Keratinocyte (primary cell): Measurements from ENCODE around the gene HRAS. TPM values are rescaled to one million over a fixed set of nuclear protein-coding genes. Genes with fewer than 3 reads are reported as not detected.
"Not testable (repeated sequence)": the region's sequence is repeated elsewhere in the genome, so short reads cannot be mapped to it uniquely, and the experiment has no call there.

Source experiments
- DNase-seq: peaks from one replicate; pipeline ENCODE4 v3.0.0-alpha.2; 2011; ENCODE audit warnings: low read depth, missing footprints, low spot score
- FAIRE-seq: peaks from 2 replicates; lab custom pipeline; 2011; peaks lifted over from hg19 to GRCh38; lab: Jason Lieb, UNC
- H2AFZ ChIP-seq: 2 replicates; pipeline ENCODE4 v1.6.0; 2012; ENCODE audit warnings: low read length, control low read depth, inconsistent platforms; ENCODE audit not compliant: control insufficient read depth
- H3K27ac ChIP-seq: 2 replicates; pipeline ENCODE4 v1.5.1; 2011; ENCODE audit warnings: low read length; ENCODE audit not compliant: control insufficient read depth, insufficient read depth
- H3K27me3 ChIP-seq: 3 replicates; pipeline ENCODE4 v1.6.0; 2011; ENCODE audit warnings: low read length; ENCODE audit not compliant: control insufficient read depth, insufficient read depth; ENCODE audit errors: extremely low read depth
- H3K36me3 ChIP-seq, 2 experiments: 2 replicates in 1 of 2; 3 replicates in 1 of 2; pipeline ENCODE4 v1.5.1; 2011; ENCODE audit warnings: low read length in 2 of 2, mild to moderate bottlenecking in 1 of 2; ENCODE audit not compliant: control insufficient read depth in 2 of 2, insufficient read depth in 2 of 2; ENCODE audit errors: extremely low read depth in 1 of 2
- H3K4me1 ChIP-seq: 3 replicates; pipeline ENCODE4 v1.5.1; 2011; ENCODE audit warnings: low read length; ENCODE audit not compliant: control insufficient read depth, insufficient read depth; ENCODE audit errors: extremely low read depth
- H3K4me2 ChIP-seq: 3 replicates; pipeline ENCODE4 v1.6.0; 2011; ENCODE audit warnings: low read depth, low read length; ENCODE audit not compliant: control insufficient read depth, insufficient read depth; ENCODE audit errors: extremely low read depth
- H3K4me3 ChIP-seq, 3 experiments: fragments of 200-600 bp in 1 of 3; sonication (generic) in 1 of 3; 2 replicates in 2 of 3; 3 replicates in 1 of 3; pipeline ENCODE4 v1.5.1; 2011 to 2016; ENCODE audit warnings: low read length in 3 of 3, mild to moderate bottlenecking in 3 of 3, control low read depth in 2 of 3, inconsistent platforms in 1 of 3, low read depth in 1 of 3, mixed read lengths in 1 of 3, mixed run types in 1 of 3, moderate library complexity in 1 of 3; ENCODE audit not compliant: control insufficient read depth in 2 of 3, insufficient read depth in 2 of 3; ENCODE audit errors: extremely low read depth in 1 of 3
- H3K79me2 ChIP-seq: 2 replicates; pipeline ENCODE4 v1.6.0; 2012; ENCODE audit warnings: low read length; ENCODE audit not compliant: control insufficient read depth, insufficient read depth
- H3K9ac ChIP-seq: 3 replicates; pipeline ENCODE4 v1.6.0; 2011; ENCODE audit warnings: low read length; ENCODE audit not compliant: control insufficient read depth, insufficient read depth; ENCODE audit errors: extremely low read depth
- H3K9me1 ChIP-seq: 3 replicates; pipeline ENCODE4 v1.6.0; 2011; ENCODE audit warnings: low read length; ENCODE audit not compliant: control insufficient read depth, insufficient read depth; ENCODE audit errors: extremely low read depth
- H3K9me3 ChIP-seq: 2 replicates; pipeline ENCODE4 v1.5.1; 2012; ENCODE audit warnings: low read depth, low read length; ENCODE audit not compliant: control insufficient read depth
- H4K20me1 ChIP-seq: 3 replicates; pipeline ENCODE4 v1.6.0; 2011; ENCODE audit warnings: low read length; ENCODE audit not compliant: control insufficient read depth, insufficient read depth; ENCODE audit errors: extremely low read depth
- EZH2 ChIP-seq: IDR thresholded peaks from one replicate; pipeline ENCODE4 v1.6.1; 2012; ENCODE audit warnings: inconsistent platforms, mild to moderate bottlenecking, low read length, moderate library complexity
- dilution Hi-C: fragments of 300-500 bp; cut with MboI; formaldehyde crosslinking; loops from one replicate; pipeline ENCODE4 v1.7.0; 2020; ENCODE audit warnings: low sequenced_read_pairs; ENCODE audit not compliant: extremely low pct_ligation_motif_present
- polyA plus RNA-seq, 5 experiments: library from polyadenylated mRNA; depleted of rRNA in 3 of 5; stranded (reverse) in 3 of 5; stranded (forward) in 1 of 5; unstranded in 1 of 5; fragments of >200 nt; gene quantifications; 1 replicate in 1 of 5; 2 replicates in 3 of 5; 3 replicates in 1 of 5; pipeline versions ENCODE4 v1.2.1 to v1.2.3, GENCODE V29; 2011 to 2012; ENCODE audit warnings: missing spikeins in 2 of 5, low read depth in 1 of 5, low replicate concordance in 1 of 5
- TF ChIP-seq, protein P1 (sequence below), 3 experiments: IDR thresholded peaks in 1 of 3; conservative IDR thresholded peaks in 1 of 3; optimal IDR thresholded peaks in 1 of 3; 2 replicates in 2 of 3; 3 replicates in 1 of 3; pipeline versions ENCODE3 to v1.5.1; 2011; ENCODE audit warnings: low read length in 3 of 3, mild to moderate bottlenecking in 3 of 3, moderate library complexity in 2 of 3, control low read depth in 1 of 3, inconsistent platforms in 1 of 3; ENCODE audit not compliant: insufficient read depth in 2 of 3; ENCODE audit errors: extremely low read depth in 1 of 3

The HRAS gene
- polyA plus RNA-seq, 1 donor (not counting 4 experiments of a cell fraction or from before 2014, with no cell fraction given): 112 TPM

DNA sequence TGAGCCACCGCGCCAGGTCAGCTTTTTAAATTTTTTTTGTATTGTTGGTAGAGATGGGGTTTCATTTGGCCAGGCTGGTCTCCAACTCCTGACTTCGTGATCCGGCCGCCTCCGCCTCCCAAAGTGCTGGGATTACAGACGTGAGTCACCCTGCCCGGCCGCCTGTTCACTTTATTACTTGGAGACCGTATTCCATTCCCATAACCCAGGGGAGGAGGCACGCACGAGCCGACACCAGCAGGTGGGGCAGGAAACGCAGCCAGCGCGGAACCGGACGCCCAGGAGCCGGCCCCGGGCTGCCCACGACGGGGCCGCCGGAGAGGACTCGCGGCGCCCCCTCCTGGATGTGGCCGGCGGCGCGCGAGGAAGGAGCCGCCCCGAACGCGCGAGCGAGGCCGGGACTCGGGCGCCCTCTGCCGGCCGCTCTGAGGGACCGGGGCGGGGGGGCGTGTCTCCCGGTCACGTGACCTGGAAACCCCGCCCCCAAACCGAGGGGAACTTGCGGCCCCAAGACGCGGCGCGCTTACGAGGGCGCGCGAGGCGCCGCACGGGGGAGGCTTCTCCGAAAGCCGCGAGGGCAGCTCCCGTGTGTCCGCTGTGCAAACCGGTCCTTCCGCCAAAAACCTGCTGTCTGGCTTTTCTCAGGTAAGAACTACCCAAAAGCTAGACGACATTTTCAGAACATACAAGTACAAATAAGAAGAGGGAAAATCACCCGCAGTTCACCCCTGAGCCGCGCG is 16.7 kb downstream of the HRAS start:
- Histone ChIP-seq H3K9me1 (no peaks in the 10 kb centered on the region), H3K9me3 (peaks cover 3% of the 10 kb centered on the region), H3K9ac (no peak overlapping the region), H3K36me3 (no peaks in the 10 kb centered on the region), H4K20me1 (no peaks in the 10 kb centered on the region), H3K79me2 (no peaks in the 10 kb centered on the region), H2AFZ (peak overlapping the region; percentile 17), H3K4me1 (peaks cover 20% of the 10 kb centered on the region), H3K4me2 (peak overlapping the region; percentile 39), H3K27me3 (no peaks in the 10 kb centered on the region), H3K4me3 (peak overlapping the region in 1 of 3 experiments; percentile 19), H3K27ac (peak overlapping the region; percentile 48)
- TF ChIP-seq EZH2: no peak
- TF ChIP-seq, protein P1, sequence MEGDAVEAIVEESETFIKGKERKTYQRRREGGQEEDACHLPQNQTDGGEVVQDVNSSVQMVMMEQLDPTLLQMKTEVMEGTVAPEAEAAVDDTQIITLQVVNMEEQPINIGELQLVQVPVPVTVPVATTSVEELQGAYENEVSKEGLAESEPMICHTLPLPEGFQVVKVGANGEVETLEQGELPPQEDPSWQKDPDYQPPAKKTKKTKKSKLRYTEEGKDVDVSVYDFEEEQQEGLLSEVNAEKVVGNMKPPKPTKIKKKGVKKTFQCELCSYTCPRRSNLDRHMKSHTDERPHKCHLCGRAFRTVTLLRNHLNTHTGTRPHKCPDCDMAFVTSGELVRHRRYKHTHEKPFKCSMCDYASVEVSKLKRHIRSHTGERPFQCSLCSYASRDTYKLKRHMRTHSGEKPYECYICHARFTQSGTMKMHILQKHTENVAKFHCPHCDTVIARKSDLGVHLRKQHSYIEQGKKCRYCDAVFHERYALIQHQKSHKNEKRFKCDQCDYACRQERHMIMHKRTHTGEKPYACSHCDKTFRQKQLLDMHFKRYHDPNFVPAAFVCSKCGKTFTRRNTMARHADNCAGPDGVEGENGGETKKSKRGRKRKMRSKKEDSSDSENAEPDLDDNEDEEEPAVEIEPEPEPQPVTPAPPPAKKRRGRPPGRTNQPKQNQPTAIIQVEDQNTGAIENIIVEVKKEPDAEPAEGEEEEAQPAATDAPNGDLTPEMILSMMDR (optimal IDR thresholded peaks at IDR 0.05 in 1 of 3, IDR thresholded peaks at IDR 0.05 in 1 of 3, conservative IDR thresholded peaks at IDR 0.05 in 1 of 3; ENCODE audit: extremely low read depth in 1 of 3, insufficient read depth in 2 of 3, low read length in 3 of 3): peak; percentile 73 to 84 (median 82)
- peak; percentile 63 for FAIRE-seq
- dilution Hi-C loops: no loop called here
- DNase-seq: peak; percentile 92

DNA sequence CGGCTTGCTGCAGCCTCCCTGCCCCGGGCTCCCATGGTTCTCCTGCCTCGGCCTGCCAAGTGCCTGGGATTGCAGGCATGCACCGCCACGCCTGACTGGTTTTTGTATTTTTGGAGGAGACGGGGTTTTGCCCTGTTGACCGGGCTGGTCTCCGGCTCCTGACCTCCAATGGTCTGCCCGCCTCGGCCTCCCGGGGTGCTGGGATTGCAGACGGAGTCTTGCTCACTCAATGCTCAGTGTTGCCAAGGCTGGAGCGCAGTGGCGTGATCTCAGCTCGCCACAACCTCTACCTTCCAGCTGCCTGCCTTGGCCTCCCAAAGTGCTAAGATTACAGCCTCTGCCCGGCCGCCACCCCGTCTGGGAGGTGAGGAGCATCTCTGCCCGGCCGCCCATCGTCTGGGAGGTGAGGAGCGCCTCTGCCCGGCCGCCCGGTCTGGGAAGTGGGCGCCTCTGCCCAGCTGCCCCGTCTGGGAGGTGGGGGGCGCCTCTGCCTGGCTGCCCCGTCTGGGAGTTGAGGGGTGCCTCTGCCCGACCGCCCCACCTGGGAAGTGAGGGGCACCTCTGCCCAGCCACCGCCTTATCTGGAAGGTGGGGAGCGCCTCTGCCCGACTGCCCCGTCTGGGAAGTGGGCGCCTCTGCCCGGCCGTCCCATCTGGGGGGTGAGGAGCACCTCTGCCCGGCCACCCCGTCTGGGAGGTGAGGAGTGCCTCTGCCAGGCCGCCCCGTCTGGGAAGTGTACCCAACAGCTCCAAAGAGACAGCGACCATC is 18.3 kb downstream of the HRAS start:
- H3K79me2 ChIP-seq, H3K36me3 ChIP-seq, dilution Hi-C loops, H3K9me3 ChIP-seq, H2AFZ ChIP-seq, H3K9ac ChIP-seq, H3K4me2 ChIP-seq, H3K4me3 ChIP-seq, DNase-seq, H3K27me3 ChIP-seq, H3K27ac ChIP-seq, H3K9me1 ChIP-seq, H4K20me1 ChIP-seq, FAIRE-seq: not testable (repeated sequence)
- peaks cover 20% of the 10 kb centered on the region for H3K4me1 ChIP-seq
